ENCODE data around the gene DCUN1D5. TPM values are rescaled to one million over a fixed set of nuclear protein-coding genes. Genes with fewer than 3 reads are reported as not detected.

The DCUN1D5 gene
- total and polyA plus RNA-seq, 12 donors: 9.2 to 89.7 (median 26.5) TPM

- no peak overlapping the region for H3K27ac ChIP-seq
- TF ChIP-seq CTCF (IDR thresholded peaks at IDR 0.05) (no peak), POLR2A (IDR thresholded peaks at IDR 0.05) (no peak)
- no peaks in the 10 kb centered on the region for H3K27me3 ChIP-seq
- no peaks in the 10 kb centered on the region for H3K36me3 ChIP-seq (replicated peaks in 1 of 2)
- no peak for DNase-seq
- intact Hi-C loops (cut with DNase I): no loop called here
- H3K4me3 ChIP-seq: no peak overlapping the region
- no peaks in the 10 kb centered on the region for H3K9me3 ChIP-seq (replicated peaks in 1 of 3)
- H3K4me1 ChIP-seq (replicated peaks in 1 of 2): no peaks in the 10 kb centered on the region
- 89 to 95% (median 92%) methylated on average over 1 of the region's 1 CpG for WGBS, 4 donors
Observed at GRCh38 chr11:103051151-103051801, 40.7 kb downstream of the DCUN1D5 start.

GRCh38 chr11:103050351-103050750 lies 41.6 kb downstream of the DCUN1D5 start:
- no peaks in the 10 kb centered on the region for H3K27me3 ChIP-seq
- H3K27ac ChIP-seq: no peak overlapping the region
- H3K36me3 ChIP-seq (replicated peaks in 1 of 2): no peaks in the 10 kb centered on the region
- no peaks in the 10 kb centered on the region for H3K9me3 ChIP-seq (replicated peaks in 1 of 3)
- intact Hi-C loops (cut with DNase I): no loop called here
- no peaks in the 10 kb centered on the region for H3K4me1 ChIP-seq (replicated peaks in 1 of 2)
- TF ChIP-seq CTCF (IDR thresholded peaks at IDR 0.05): no peak
- no peak for TF ChIP-seq POLR2A (IDR thresholded peaks at IDR 0.05)
- no peak for DNase-seq
- no peak overlapping the region for H3K4me3 ChIP-seq

- Histone ChIP-seq H3K27me3 (no peaks in the 10 kb centered on the region), H3K4me1 (replicated peaks in 1 of 2) (no peaks in the 10 kb centered on the region), H3K4me3 (no peak overlapping the region), H3K9me3 (replicated peaks in 1 of 3) (no peaks in the 10 kb centered on the region), H3K36me3 (replicated peaks in 1 of 2) (no peaks in the 10 kb centered on the region), H3K27ac (no peak overlapping the region)
- intact Hi-C loops (cut with DNase I): no loop called here
- peak in 1 of 7 donors; percentile 4 for DNase-seq
- no peak for TF ChIP-seq CTCF (IDR thresholded peaks at IDR 0.05)
- TF ChIP-seq POLR2A (IDR thresholded peaks at IDR 0.05): no peak
Observed at GRCh38 chr11:103047837-103048236, 44.1 kb downstream of the DCUN1D5 start.

GRCh38 chr11:103043826-103044678 lies 47.9 kb downstream of the DCUN1D5 start:
- 75 to 81% (median 77%) methylated on average over 7 of the region's 7 CpGs for WGBS, 4 donors
- Histone ChIP-seq H3K9me3 (replicated peaks in 1 of 3) (no peaks in the 10 kb centered on the region), H3K36me3 (replicated peaks in 1 of 2) (no peaks in the 10 kb centered on the region), H3K4me3 (no peak overlapping the region), H3K27ac (no peak overlapping the region), H3K27me3 (no peaks in the 10 kb centered on the region), H3K4me1 (replicated peaks in 1 of 2) (no peaks in the 10 kb centered on the region)
- intact Hi-C loops (cut with DNase I): no loop called here
- TF ChIP-seq CTCF (IDR thresholded peaks at IDR 0.05) (no peak), POLR2A (IDR thresholded peaks at IDR 0.05) (no peak)
- DNase-seq: no peak

Measured in adrenal gland (tissue), 12 donors.